Embryonic facial prominence (tissue), 1 donor: ENCODE results near the gene SPATS2L.

Experiments
- DNase-seq: peaks from one replicate; pipeline ENCODE4 v3.0.0-alpha.2; 2016; ENCODE audit errors: extremely low spot score

The SPATS2L gene

GRCh38 chr2:200306196-200306930 is at the start of gene SPATS2L:
SPATS2L (plus strand) TSS chr2:200306693; CDS start chr2:200389245, 82,552 bp downstream.
- peak; percentile 76 for DNase-seq

GRCh38 chr2:200257570-200257969 is 48.9 kb upstream of the SPATS2L start:
- DNase-seq, result no peak

- DNase-seq, result no peak
Measured at GRCh38 chr2:200258081-200258480, 48.4 kb upstream of the SPATS2L start.

GRCh38 chr2:200258881-200259576 is 47.5 kb upstream of the SPATS2L start:
- DNase-seq, result no peak

- DNase-seq, result no peak
Measured at GRCh38 chr2:200259577-200259957, 46.9 kb upstream of the SPATS2L start.

- no peak for DNase-seq
Measured at GRCh38 chr2:200262047-200262446, 44.4 kb upstream of the SPATS2L start.

GRCh38 chr2:200263279-200263678 is 43.2 kb upstream of the SPATS2L start:
- DNase-seq, result no peak

GRCh38 chr2:200264631-200265030 is 41.9 kb upstream of the SPATS2L start:
- DNase-seq, result no peak

- DNase-seq, result no peak
Measured at GRCh38 chr2:200266406-200266805, 40.1 kb upstream of the SPATS2L start.

- DNase-seq, result no peak
Measured at GRCh38 chr2:200267350-200267749, 39.1 kb upstream of the SPATS2L start.

GRCh38 chr2:200270732-200271131 is 35.8 kb upstream of the SPATS2L start:
- DNase-seq, result no peak

- DNase-seq, result no peak
Measured at GRCh38 chr2:200272320-200272719, 34.2 kb upstream of the SPATS2L start.

GRCh38 chr2:200274116-200275075 is 32.1 kb upstream of the SPATS2L start:
- DNase-seq, result peak; percentile 42

- DNase-seq, result no peak
Measured at GRCh38 chr2:200275295-200276013, 31.0 kb upstream of the SPATS2L start.

- no peak for DNase-seq
Measured at GRCh38 chr2:200276472-200276871, 30.0 kb upstream of the SPATS2L start.

GRCh38 chr2:200278694-200279316 is 27.7 kb upstream of the SPATS2L start:
- DNase-seq, result no peak

- DNase-seq, result no peak
Measured at GRCh38 chr2:200279857-200280256, 26.6 kb upstream of the SPATS2L start.

- DNase-seq, result no peak
Measured at GRCh38 chr2:200286578-200286977, 19.9 kb upstream of the SPATS2L start.

- no peak for DNase-seq
Measured at GRCh38 chr2:200288670-200289429, 17.6 kb upstream of the SPATS2L start.

- no peak for DNase-seq
Measured at GRCh38 chr2:200296118-200296517, 10.4 kb upstream of the SPATS2L start.
